Stimulated activated CD4-positive, alpha-beta T cell treated with anti-CD3 and anti-CD28 coated beads, Interleukin-4, amount 100 ng/mL, for 1 hour (primary cell): ENCODE data around the gene ODF4.
"Not testable (repeated sequence)": the region's sequence is repeated elsewhere in the genome, so short reads cannot be mapped to it uniquely, and the experiment has no call there.

ENCODE experiments used
- DNase-seq: peaks from one replicate; pipeline ENCODE4 v3.0.0-alpha.2; 2020

The ODF4 gene

GRCh38 chr17:8369944-8370343 lies 30.3 kb downstream of the ODF4 start:
- no peak for DNase-seq

DNA sequence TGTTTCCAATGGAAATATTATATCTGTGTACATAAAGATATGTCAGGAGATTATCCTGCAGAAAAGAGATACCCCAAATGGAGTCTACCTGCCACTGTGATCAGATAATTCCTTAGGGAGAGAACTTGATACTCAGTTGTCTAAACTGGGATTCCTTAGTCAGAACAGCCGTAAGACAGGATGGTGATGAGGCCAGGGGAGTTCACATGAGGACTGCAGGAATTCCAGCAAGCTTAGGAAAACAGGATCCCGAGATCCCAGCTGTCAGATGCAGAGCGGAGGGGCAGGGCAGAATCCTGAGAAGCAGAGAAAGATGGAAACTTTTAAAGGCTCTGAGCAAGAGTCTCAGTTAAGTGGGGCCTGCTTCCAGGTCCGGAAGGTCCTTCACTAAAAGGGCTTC lies 32.1 kb downstream of the ODF4 start:
- DNase-seq = no peak

GRCh38 chr17:8372422-8372821 lies 32.8 kb downstream of the ODF4 start:
- DNase-seq = no peak

- not testable (repeated sequence) for DNase-seq
Measured at GRCh38 chr17:8373856-8374255, 34.2 kb downstream of the ODF4 start.

DNA sequence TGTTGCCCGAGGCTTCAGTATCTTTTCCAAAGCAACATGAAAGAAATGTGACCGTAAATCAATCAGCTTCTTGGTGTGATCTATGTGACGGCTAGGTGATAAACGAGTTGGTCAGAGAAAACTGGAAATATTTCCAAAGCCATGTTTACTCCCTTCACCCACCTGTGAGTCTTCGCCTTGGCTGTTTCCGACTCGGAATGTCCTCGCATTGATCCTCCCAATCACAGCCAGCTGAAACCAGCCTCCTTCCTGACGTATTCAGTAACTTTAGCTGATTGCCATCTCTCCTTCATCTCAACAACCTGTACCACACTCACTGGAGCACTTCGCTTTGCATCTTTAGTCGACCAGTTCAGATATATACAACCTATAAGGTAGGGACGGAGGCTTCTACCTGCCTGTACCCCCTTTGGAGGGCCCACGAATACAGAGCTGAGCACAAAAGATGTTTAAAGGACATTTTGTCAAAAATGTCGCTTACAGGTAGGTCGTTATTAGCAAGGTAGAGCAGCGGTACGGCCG lies 36.2 kb downstream of the ODF4 start:
- DNase-seq = no peak

GRCh38 chr17:8376271-8377067 lies 36.8 kb downstream of the ODF4 start, which contains the start of gene KRABD2:
Gene KRABD2, minus strand, starts transcription at chr17:8376704.
- peak; percentile 91 for DNase-seq

- DNase-seq = no peak
Measured at GRCh38 chr17:8377422-8377821, 37.8 kb downstream of the ODF4 start.

GRCh38 chr17:8378117-8378516 lies 38.5 kb downstream of the ODF4 start:
- DNase-seq = not testable (repeated sequence)

- no peak for DNase-seq
Measured at GRCh38 chr17:8380049-8380448, 40.4 kb downstream of the ODF4 start.

- no peak for DNase-seq
Measured at GRCh38 chr17:8382052-8382879, 42.6 kb downstream of the ODF4 start.

DNA sequence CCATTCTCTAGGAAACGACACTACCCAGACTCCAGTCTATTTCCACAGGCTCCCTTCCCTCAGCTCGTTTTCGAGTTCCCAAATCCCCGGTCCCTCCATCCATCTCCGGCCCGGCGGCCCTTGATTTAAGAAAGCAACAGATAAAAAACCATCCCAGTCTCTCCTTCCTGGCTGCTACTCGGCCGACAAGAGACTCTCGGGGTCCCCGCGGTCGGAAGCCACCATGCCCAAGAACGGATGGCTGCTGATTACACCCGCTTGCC lies 43.2 kb downstream of the ODF4 start:
- DNase-seq = no peak

- DNase-seq = peak; percentile 90
Measured at GRCh38 chr17:8383143-8383822, 43.6 kb downstream of the ODF4 start, which contains the start of gene RPL26. Gene RPL26, minus strand, starts transcription at chr17:8383193. Its CDS starts 883 bp downstream, at chr17:8382310.

GRCh38 chr17:8384801-8385378 lies 45.2 kb downstream of the ODF4 start:
- DNase-seq = no peak

GRCh38 chr17:8386841-8387240 lies 47.2 kb downstream of the ODF4 start:
- no peak for DNase-seq

GRCh38 chr17:8387914-8388651 lies 48.4 kb downstream of the ODF4 start:
- DNase-seq = no peak

- DNase-seq = no peak
Measured at GRCh38 chr17:8391711-8392110, 52.1 kb downstream of the ODF4 start.

GRCh38 chr17:8392274-8392673 lies 52.6 kb downstream of the ODF4 start:
- no peak for DNase-seq

DNA sequence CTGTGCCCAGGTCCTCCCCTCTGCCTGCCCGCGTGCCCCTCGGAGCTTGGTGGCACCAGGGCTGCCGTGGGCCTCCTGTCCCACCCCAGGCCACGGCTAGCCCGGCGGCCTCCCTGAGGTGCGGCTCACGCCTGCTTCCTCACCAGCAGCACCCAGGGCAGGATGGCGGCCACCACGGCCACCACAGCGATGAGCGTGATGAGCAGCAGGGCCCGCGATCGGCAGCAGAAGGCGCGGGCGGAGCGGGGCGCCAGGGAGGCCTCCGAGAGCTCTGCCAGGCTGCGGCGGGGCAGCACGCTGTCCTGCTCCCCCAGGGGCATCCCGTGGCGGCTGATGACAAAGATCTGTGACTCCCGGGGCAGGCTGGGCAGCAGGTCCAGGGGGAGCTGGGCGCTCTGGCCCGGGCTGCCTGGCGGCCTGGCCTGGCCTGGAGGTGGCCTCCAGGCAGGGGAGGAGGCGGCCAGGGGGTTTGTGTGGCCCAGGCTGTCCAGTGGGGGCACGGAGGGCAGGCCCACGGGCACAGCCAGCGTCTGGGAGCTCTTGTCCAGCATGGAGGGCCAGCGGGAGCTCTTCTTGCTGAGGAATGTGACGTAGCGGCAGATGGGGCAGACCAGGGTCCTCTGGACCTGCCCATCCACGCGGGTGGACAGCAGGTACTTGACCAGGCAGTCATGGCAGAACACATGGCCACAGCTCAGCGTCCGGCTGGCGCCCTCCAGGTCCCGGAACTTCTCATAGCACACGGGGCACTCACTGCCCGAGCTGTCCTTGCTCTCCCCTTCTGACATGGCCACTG lies 53.2 kb downstream of the ODF4 start:
- DNase-seq = no peak

- no peak for DNase-seq
Measured at GRCh38 chr17:8393470-8394231, 54.0 kb downstream of the ODF4 start.

DNA sequence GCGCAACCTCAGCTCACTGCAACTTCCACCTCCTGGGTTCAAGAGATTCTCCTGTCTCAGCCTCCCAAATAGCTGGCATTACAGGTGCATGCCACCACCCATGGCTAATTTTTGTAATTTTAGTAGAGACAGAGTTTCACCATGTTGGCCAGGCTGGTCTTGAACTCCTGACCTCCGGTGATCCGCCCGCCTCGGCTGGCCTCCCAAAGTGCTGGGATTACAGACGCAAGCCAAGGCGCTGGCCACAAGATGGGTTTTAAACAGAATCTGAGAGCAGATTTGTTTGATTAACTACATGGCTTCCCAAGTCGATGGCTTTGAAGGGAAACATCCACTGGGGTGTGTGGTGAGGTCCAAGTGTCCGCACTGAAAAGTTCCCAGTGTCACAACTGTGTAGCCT lies 54.9 kb downstream of the ODF4 start:
- not testable (repeated sequence) for DNase-seq
